Smooth muscle cell of the brain vasculature (primary cell): Measurements from ENCODE around the gene EGLN3.
"Not testable (repeated sequence)": the region's sequence is repeated elsewhere in the genome, so short reads cannot be mapped to it uniquely, and the experiment has no call there.

Experiments
- DNase-seq: peaks from one replicate; pipeline ENCODE4 v3.0.0-alpha.2; 2012; ENCODE audit warnings: low read depth, low spot score

The EGLN3 gene

DNA sequence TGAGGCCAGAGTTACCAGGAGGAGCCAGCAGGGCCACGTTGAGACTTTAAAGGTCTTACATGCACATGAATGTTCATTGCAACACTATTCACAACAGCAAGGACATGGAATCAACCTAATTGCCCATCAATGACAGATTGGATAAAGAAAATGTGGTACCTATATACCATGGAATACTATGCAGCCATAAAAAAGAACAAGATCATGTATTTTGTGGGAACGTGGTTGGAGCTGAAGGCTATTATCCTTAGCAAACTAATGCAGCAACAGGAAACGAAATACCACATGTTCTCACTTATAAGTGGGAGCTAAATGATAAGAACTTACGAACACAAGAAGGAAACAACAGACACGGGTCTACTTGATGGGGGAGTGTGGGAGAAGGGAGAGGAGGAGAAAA, 11.6 kb upstream of the EGLN3 start:
- DNase-seq = not testable (repeated sequence)

- no peak for DNase-seq
Observed at GRCh38 chr14:33962016-33962415, 11.1 kb upstream of the EGLN3 start.

DNA sequence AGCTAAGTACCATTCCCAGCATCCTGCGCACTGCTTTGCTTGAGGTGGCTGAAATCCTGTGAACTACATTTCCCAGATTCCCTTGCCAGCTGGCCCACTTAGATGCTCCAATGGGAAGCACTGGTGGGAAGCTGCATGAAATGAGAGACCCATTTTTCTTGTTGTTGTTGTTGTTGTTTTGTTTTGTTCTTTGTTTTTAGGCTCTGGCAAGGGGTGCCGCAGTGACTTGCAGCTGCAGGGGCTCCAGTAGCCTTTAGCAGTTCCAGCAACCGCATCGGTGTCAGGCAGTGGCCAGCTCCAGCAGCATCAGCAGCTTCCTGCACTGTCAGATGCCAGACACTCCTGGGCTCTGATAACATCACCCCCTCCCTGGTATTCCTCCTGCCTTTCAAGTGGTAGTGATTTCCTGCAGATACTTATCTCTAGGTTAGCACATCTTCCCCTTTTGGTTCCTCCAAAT, 8.8 kb upstream of the EGLN3 start:
- no peak for DNase-seq

- no peak for DNase-seq
Observed at GRCh38 chr14:33958605-33959226, 7.8 kb upstream of the EGLN3 start.

- DNase-seq = no peak
Observed at GRCh38 chr14:33957993-33958392, 7.1 kb upstream of the EGLN3 start.

DNA sequence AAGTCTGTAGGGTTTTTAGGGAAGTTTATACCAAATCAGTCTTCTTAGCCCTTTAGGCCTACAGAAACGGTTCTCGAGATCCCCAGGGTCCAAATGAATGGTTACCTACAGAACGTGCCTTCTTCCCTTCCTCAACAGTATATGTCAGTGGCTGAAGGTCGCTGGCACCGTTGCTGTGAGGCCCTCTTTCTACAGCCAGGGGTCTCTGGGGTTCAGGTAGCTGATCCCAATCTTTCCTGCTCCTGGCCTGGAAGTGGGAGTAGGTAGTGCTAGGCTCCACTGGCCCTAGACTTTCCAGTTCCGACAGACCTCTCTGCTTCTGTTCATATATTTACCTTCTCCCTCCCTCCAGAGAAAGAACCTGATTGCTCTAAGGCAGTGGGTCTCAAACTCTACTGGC, 6.4 kb upstream of the EGLN3 start:
- no peak for DNase-seq

DNA sequence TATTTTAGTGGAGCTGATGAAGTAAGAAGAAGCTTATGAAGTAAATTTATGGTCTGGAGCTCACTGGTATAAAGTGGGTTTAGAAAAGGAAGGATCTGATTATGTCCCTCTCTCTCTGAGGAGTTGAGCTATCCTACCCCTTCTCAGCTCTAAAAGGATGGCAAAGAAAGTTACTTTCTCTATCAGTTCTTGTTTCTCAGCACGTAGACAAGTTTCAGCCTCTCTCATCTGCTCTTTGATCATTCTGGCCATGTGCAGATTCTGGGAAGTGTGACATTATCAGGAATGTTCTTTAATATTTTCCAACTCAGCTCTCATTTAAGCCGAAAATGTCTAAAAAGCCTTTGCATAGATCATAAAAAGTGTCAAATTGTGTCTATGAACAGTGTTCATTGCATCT, 5.8 kb upstream of the EGLN3 start:
- DNase-seq = no peak

GRCh38 chr14:33954016-33954598, 3.2 kb upstream of the EGLN3 start:
- DNase-seq = no peak

GRCh38 chr14:33952541-33952940, 1.7 kb upstream of the EGLN3 start:
- DNase-seq = no peak

GRCh38 chr14:33951183-33951840, 438 bp upstream of the EGLN3 start:
- no peak for DNase-seq

DNA sequence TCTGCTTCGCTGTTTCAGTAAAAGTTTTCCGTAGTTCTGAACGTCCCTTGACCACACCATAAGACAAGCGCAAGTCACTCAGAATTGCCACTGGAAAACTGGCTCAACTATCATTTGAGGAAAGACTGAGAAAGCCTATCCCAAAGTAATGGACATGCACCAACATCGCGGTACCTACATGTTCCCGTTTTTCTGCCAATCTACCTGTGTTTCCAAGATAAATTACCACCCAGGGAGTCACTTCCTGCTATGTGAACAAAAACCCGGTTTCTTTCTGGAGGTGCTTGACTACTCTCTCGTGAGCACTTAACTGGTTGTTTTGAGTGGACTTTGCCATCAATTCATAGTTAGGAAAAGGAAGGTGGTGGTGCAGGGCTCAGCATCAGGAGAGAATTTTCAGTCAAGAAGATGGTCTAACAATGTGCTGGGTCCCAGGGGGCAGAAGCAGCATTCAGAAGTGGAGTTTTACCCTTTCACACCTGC, 1.4 kb downstream of the EGLN3 start:
- DNase-seq = no peak

GRCh38 chr14:33948869-33949408, 1.9 kb downstream of the EGLN3 start:
- DNase-seq = no peak

DNA sequence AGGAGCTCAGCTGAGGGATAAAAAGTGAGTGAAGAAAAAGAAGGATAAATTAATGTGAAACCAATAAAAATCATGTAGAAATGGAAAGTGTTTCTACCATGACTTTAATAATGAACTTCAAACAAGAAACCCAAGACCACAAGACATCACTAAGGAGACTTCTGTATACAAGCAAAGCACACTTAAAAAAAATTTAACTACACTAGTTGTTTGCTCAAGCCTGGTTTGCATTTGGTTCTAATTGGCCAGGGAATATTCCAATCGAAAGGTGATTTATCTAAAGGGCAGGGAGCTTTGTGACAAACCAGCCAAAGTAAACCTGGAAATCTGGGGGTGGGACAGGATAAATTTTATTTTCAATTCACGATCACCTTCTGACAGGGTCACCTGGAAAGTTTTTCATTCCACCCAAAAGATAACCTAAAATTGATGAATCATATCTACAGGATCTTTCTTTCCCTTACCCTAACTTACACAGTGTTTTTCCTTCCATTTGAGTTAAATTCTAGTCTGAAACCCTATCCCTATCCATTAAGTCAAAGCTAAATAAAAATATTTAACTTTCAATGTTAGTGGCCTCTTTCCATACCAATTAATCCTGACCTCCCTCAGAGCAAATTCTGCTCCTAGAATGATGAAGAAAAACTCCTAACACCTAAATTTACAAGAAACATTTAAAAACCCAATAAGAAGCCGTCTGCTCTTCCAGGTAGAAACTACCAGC, 2.6 kb downstream of the EGLN3 start:
- no peak for DNase-seq

- no peak for DNase-seq
Observed at GRCh38 chr14:33946679-33947476, 4.0 kb downstream of the EGLN3 start.

- DNase-seq = no peak
Observed at GRCh38 chr14:33945210-33946088, 5.4 kb downstream of the EGLN3 start.

GRCh38 chr14:33943096-33943883, 7.6 kb downstream of the EGLN3 start:
- no peak for DNase-seq

- DNase-seq = no peak
Observed at GRCh38 chr14:33941718-33942117, 9.2 kb downstream of the EGLN3 start.

DNA sequence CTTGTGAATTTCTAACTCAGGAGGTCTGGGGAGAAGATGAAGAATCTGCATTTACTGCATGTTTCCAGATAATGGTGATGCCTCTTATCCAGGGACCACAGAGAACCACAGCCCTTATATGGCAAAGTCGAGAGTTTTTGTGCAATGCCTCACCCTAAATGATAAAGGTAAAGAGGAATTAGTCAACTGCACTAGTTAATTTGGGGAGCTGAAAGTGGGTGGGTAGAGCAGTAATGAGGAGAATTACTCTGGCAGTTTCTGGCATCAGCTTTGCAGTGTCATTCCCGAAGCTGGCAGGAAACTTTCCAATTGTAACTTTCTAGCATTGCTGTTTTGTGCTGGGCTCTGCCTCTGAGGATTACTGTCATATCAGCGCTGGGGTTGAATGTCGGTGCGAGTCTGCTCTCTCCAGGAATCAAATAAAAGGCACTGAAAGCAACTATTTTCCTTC, 10.3 kb downstream of the EGLN3 start:
- no peak for DNase-seq
